Ovary (tissue), 9 donors: ENCODE results near the gene ZNF423. TPM values are rescaled to one million over a fixed set of nuclear protein-coding genes. Genes with fewer than 3 reads are reported as not detected.
A peak's percentile ranks its signal among the peaks of the same experiment; 100 is the strongest.

Experiments used
- DNase-seq, 5 donors: peaks; one replicate each; pipeline ENCODE4 v3.0.0-alpha.2; 2019 to 2020
- H3K27ac ChIP-seq, 2 donors: fragments of 200-600 bp; one replicate each; pipeline versions ENCODE4 v1.5.1 to v1.8.0; 2019 to 2022
- H3K27me3 ChIP-seq: fragments of 200-600 bp; one replicate; pipeline ENCODE4 v1.8.0; 2022
- H3K36me3 ChIP-seq: fragments of 200-600 bp; sonication (generic); one replicate; pipeline ENCODE4 v1.5.1; 2019
- H3K4me1 ChIP-seq: one replicate; pipeline ENCODE4 v1.8.1; 2013; ENCODE audit warnings: mild to moderate bottlenecking, moderate library complexity; ENCODE audit not compliant: insufficient read depth
- H3K4me3 ChIP-seq: fragments of 200-600 bp; sonication (generic); one replicate; pipeline ENCODE4 v1.5.1; 2017
- H3K9me3 ChIP-seq, 2 donors: fragments of 200-600 bp in 1 of 2; sonication (generic) in 1 of 2; one replicate each; pipeline versions ENCODE4 v1.5.1 to v1.8.1; 2013 to 2019; ENCODE audit warnings: mild to moderate bottlenecking in 1 of 2, moderate library complexity in 1 of 2
- EP300 ChIP-seq: sonication (generic); formaldehyde crosslinking; IDR thresholded peaks from one replicate; pipeline ENCODE4 v1.6.1; 2017; ENCODE audit warnings: antibody characterized with exemption
- POLR2A ChIP-seq: fragments of 450-650 bp; IDR thresholded peaks from one replicate; pipeline ENCODE4 v1.6.1; 2017; ENCODE audit warnings: antibody characterized with exemption, mild to moderate bottlenecking, moderate library complexity
- whole genome bisulfite sequencing, 3 donors: extraction: QIAGEN DNeasy Blood & Tissue Kit in 1 of 3; methylation state at CpG; one replicate each; pipeline versions ENCODE4 v1.1.5 to v1.1.7; 2013 to 2017; 5-methylcytosine and 5-hydroxymethylcytosine counted together
- intact Hi-C, 4 donors: fragments of 100-400 bp; cut with DNase I; formaldehyde crosslinking; loops; one replicate each; pipeline versions ENCODE4 v1.11.0 to v1.15.1; 2022 to 2023
- polyA plus RNA-seq, 2 donors: library from polyadenylated mRNA; stranded (reverse); fragments of 200-250 nt in 1 of 2; fragments of 350-450 nt in 1 of 2; fragmentation: Illumina TruSeq in 1 of 2; extraction: RNeasy Lipid Tissue Mini Kit (QIAGEN cat#74804) in 1 of 2; gene quantifications; one replicate each; pipeline ENCODE4 v1.2.3, GENCODE V29; 2013 to 2014
- total RNA-seq, 7 donors: library from RNA; depleted of rRNA in 2 of 7; stranded (reverse); fragments of >200 nt in 2 of 7; fragmentation: NEBNext Ultra II Directional in 3 of 7; extraction: Animal tissue kit (Norgen Biotek cat#: 25700) in 3 of 7; gene quantifications; one replicate each; pipeline versions ENCODE4 v1.1.0 to v1.2.4, GENCODE V29; 2016 to 2023
- TF ChIP-seq, protein P1 (sequence below), 3 donors: fragments of 450-650 bp in 2 of 3; fragments of 200-600 bp in 1 of 3; IDR thresholded peaks; one replicate each; pipeline versions ENCODE4 v1.5.1 to v1.8.0; 2016 to 2022; ENCODE audit warnings: antibody characterized with exemption in 3 of 3, mild to moderate bottlenecking in 1 of 3
- donor health status: DM: no; HTN: no; CAD: no; lungs with moderate emphysema.
- donor health status: DM: no; HTN: no; CAD: no.
- donor health status: Bipolar disorder and iron deficiency.
- donor health status: DM: yes; HTN: yes; CAD: no.
- donor health status: DM: no; HTN: no; CAD: no.
- donor health status: DM: yes; HTN: yes; CAD: no.

ZNF423 gene
- total and polyA plus RNA-seq, 9 donors, result 3.3 to 40.3 (median 12.4) TPM

- Histone ChIP-seq H3K4me3 (no peak overlapping the region), H3K27me3 (no peaks in the 10 kb centered on the region), H3K9me3 (no peaks in the 10 kb centered on the region), H3K36me3 (no peaks in the 10 kb centered on the region), H3K4me1 (peaks cover 34% of the 10 kb centered on the region), H3K27ac (peak overlapping the region in 1 of 2 donors; percentile 69)
- TF ChIP-seq EP300 (no peak), POLR2A (no peak)
- TF ChIP-seq, protein P1, sequence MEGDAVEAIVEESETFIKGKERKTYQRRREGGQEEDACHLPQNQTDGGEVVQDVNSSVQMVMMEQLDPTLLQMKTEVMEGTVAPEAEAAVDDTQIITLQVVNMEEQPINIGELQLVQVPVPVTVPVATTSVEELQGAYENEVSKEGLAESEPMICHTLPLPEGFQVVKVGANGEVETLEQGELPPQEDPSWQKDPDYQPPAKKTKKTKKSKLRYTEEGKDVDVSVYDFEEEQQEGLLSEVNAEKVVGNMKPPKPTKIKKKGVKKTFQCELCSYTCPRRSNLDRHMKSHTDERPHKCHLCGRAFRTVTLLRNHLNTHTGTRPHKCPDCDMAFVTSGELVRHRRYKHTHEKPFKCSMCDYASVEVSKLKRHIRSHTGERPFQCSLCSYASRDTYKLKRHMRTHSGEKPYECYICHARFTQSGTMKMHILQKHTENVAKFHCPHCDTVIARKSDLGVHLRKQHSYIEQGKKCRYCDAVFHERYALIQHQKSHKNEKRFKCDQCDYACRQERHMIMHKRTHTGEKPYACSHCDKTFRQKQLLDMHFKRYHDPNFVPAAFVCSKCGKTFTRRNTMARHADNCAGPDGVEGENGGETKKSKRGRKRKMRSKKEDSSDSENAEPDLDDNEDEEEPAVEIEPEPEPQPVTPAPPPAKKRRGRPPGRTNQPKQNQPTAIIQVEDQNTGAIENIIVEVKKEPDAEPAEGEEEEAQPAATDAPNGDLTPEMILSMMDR (IDR thresholded peaks at IDR 0.05), result no peak
- DNase-seq, result peak in 4 of 5 donors; percentile 61 to 77 (median 66)
- intact Hi-C loops, result no loop called here
- 20 to 35% (median 28%) methylated on average over 23 of the region's 23 CpGs for WGBS, 3 donors
These were observed 217.0 kb downstream of the ZNF423 start for GRCh38 chr16:49638673-49639610.

GRCh38 chr16:49637933-49638672, 217.8 kb downstream of the ZNF423 start:
- 88 to 93% (median 88%) methylated on average over 39 to 42 of the region's 42 CpGs for WGBS, 3 donors
- intact Hi-C loops, result no loop called here

DNA sequence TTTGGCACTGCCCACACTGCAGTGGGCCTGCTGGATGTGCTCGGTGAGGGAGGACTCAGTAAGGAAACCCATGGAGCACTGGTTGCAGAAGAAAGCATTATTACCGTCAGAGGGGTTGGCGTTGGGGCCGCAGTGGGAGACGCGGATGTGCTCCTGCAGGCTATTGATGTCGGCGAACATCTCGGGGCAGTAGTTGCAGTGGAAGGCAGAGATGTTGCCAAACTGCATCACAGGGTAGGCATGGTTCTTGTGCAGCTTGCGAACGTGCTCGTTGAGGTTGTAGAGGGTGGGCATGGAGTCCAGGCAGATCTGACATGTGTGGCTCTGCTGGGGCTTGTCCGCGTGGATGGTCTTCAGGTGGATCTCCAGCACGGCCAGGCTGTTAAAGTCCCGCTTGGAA, 218.4 kb downstream of the ZNF423 start:
- DNase-seq, result no peak
- WGBS, 3 donors, result 96 to 98% (median 98%) methylated on average over 16 of the region's 16 CpGs
- no peaks in the 10 kb centered on the region for H3K27me3 ChIP-seq

More at GRCh38 chr16:49637933-49638672, 217.8 kb downstream of the ZNF423 start:
- Histone ChIP-seq H3K27me3 (no peaks in the 10 kb centered on the region), H3K36me3 (no peaks in the 10 kb centered on the region), H3K4me1 (peaks cover 30% of the 10 kb centered on the region), H3K27ac (peak overlapping the region in 1 of 2 donors; percentile 69), H3K4me3 (no peak overlapping the region), H3K9me3 (no peaks in the 10 kb centered on the region)
- TF ChIP-seq, protein P1 (IDR thresholded peaks at IDR 0.05), result no peak
- no peak for TF ChIP-seq POLR2A
- TF ChIP-seq EP300, result no peak
- DNase-seq, result no peak

GRCh38 chr16:49636608-49637007, 219.3 kb downstream of the ZNF423 start:
- 93 to 99% (median 97%) methylated on average over 14 of the region's 14 CpGs for WGBS, 3 donors
- H3K27ac ChIP-seq, result no peak overlapping the region
- H3K27me3 ChIP-seq, result no peaks in the 10 kb centered on the region
- no peak for TF ChIP-seq EP300
- H3K36me3 ChIP-seq, result no peaks in the 10 kb centered on the region
- no peaks in the 10 kb centered on the region for H3K9me3 ChIP-seq
- DNase-seq, result no peak
- peaks cover 30% of the 10 kb centered on the region for H3K4me1 ChIP-seq
- intact Hi-C loops, result no loop called here
- H3K4me3 ChIP-seq, result no peak overlapping the region

More for the DNA sequence above, 218.4 kb downstream of the ZNF423 start:
- intact Hi-C loops, result no loop called here
- H3K36me3 ChIP-seq, result no peaks in the 10 kb centered on the region
- no peak overlapping the region for H3K4me3 ChIP-seq
- TF ChIP-seq EP300 (no peak), POLR2A (no peak)
- TF ChIP-seq, protein P1 (IDR thresholded peaks at IDR 0.05), result no peak
- peaks cover 30% of the 10 kb centered on the region for H3K4me1 ChIP-seq
- H3K27ac ChIP-seq, result no peak overlapping the region
- H3K9me3 ChIP-seq, result no peaks in the 10 kb centered on the region
